IMR-90 (cell line): ENCODE data around the gene GOLGA6A. TPM values are rescaled to one million over a fixed set of nuclear protein-coding genes. Genes with fewer than 3 reads are reported as not detected.

Source experiments
- ATAC-seq: fragments of 200-7000 bp; cut with Tn5 transposase; 2 replicates; pipeline ENCODE4 v1.9.1; 2020; ENCODE audit warnings: low read depth, mild to moderate bottlenecking, moderate library complexity
- BruUV-seq: library from RNA; stranded (reverse); fragments of 400-500 nt; replicated peaks from 2 replicates; lab custom pipeline; 2021; lab: Mats Ljungman, UMichigan
- CTCF ChIA-PET: fragments of 300-600 bp; formaldehyde crosslinking; extraction: SDS; loops from one replicate; lab custom pipeline; 2021; ENCODE audit warnings: antibody characterized with exemption; lab: Yijun Ruan, JAX
- POLR2A ChIA-PET: fragments of 300-600 bp; sonication (Branson Sonifier 250); formaldehyde crosslinking; loops from one replicate; lab custom pipeline; 2022; ENCODE audit warnings: antibody characterized with exemption; ENCODE audit not compliant: unreplicated experiment; lab: Charles Lee
- DNase-seq: peaks from one replicate; pipeline ENCODE4 v3.0.0; 2013
- H2AFZ ChIP-seq: replicated peaks from 2 replicates; pipeline ENCODE3; 2013; ENCODE audit warnings: low read length, mild to moderate bottlenecking; ENCODE audit not compliant: poor library complexity
- H2AK5ac ChIP-seq: 2 replicates; pipeline ENCODE4 v1.6.1; 2013; ENCODE audit warnings: low read depth, low read length, inconsistent platforms
- H2AK9ac ChIP-seq: replicated peaks from 2 replicates; pipeline ENCODE3; 2013; ENCODE audit warnings: mild to moderate bottlenecking, low read depth, low read length, moderate library complexity; ENCODE audit not compliant: poor library complexity
- H2BK120ac ChIP-seq: 2 replicates; pipeline ENCODE4 v1.6.1; 2013; ENCODE audit warnings: low read depth, low read length, inconsistent platforms
- H2BK15ac ChIP-seq: 3 replicates; pipeline ENCODE4 v1.6.1; 2013; ENCODE audit warnings: low read depth, low read length, inconsistent platforms
- H2BK20ac ChIP-seq: 2 replicates; pipeline ENCODE4 v1.6.1; 2013; ENCODE audit warnings: low read depth, mild to moderate bottlenecking, inconsistent platforms, low read length, moderate library complexity
- H2BK5ac ChIP-seq: 2 replicates; pipeline ENCODE4 v1.6.1; 2013; ENCODE audit warnings: mild to moderate bottlenecking, low read depth, low read length, inconsistent platforms; ENCODE audit not compliant: poor library complexity, severe bottlenecking
- H3K14ac ChIP-seq: replicated peaks from 2 replicates; pipeline ENCODE4 v1.6.1; 2013; ENCODE audit warnings: low read depth, low read length, inconsistent platforms
- H3K18ac ChIP-seq: 2 replicates; pipeline ENCODE4 v1.6.1; 2013; ENCODE audit warnings: low read depth, low read length, control low read depth
- H3K23ac ChIP-seq: 2 replicates; pipeline ENCODE4 v1.6.1; 2013; ENCODE audit warnings: low read depth, low read length, inconsistent platforms
- H3K27ac ChIP-seq: 2 replicates; pipeline ENCODE4 v1.5.1; 2013; ENCODE audit warnings: mild to moderate bottlenecking, control low read depth, low read length; ENCODE audit not compliant: insufficient read depth
- H3K27me3 ChIP-seq: 2 replicates; pipeline ENCODE4 v1.6.1; 2013; ENCODE audit warnings: low read length; ENCODE audit not compliant: control insufficient read depth, insufficient read depth
- H3K36me3 ChIP-seq: 2 replicates; pipeline ENCODE4 v1.6.1; 2013; ENCODE audit warnings: low read length, mixed read lengths; ENCODE audit not compliant: control insufficient read depth, insufficient read depth
- H3K4ac ChIP-seq: 2 replicates; pipeline ENCODE4 v1.6.1; 2013; ENCODE audit warnings: low read depth, low read length, inconsistent platforms
- H3K4me1 ChIP-seq: 2 replicates; pipeline ENCODE4 v1.6.1; 2013; ENCODE audit warnings: low read length, mixed read lengths; ENCODE audit not compliant: control insufficient read depth, insufficient read depth
- H3K4me2 ChIP-seq: 2 replicates; pipeline ENCODE4 v1.6.1; 2013; ENCODE audit warnings: low read depth, mild to moderate bottlenecking, control low read depth, low read length, moderate library complexity
- H3K4me3 ChIP-seq: 2 replicates; pipeline ENCODE4 v1.5.1; 2013; ENCODE audit warnings: low read depth, mild to moderate bottlenecking, control low read depth, low read length, moderate library complexity; ENCODE audit not compliant: insufficient read depth
- H3K56ac ChIP-seq: 2 replicates; pipeline ENCODE4 v1.6.1; 2013; ENCODE audit warnings: low read length, inconsistent platforms; ENCODE audit not compliant: insufficient read depth; ENCODE audit errors: extremely low read depth
- H3K79me1 ChIP-seq, 2 experiments: 2 replicates each; pipeline ENCODE4 v1.6.1; 2013; ENCODE audit warnings: low read length in 2 of 2, inconsistent platforms in 1 of 2, low read depth in 1 of 2
- H3K9ac ChIP-seq: 2 replicates; pipeline ENCODE4 v1.6.1; 2013; ENCODE audit warnings: low read depth, low read length, control low read depth
- H3K9me1 ChIP-seq: 2 replicates; pipeline ENCODE4 v1.6.1; 2013; ENCODE audit warnings: low read length, inconsistent platforms; ENCODE audit not compliant: insufficient read depth
- H3K9me3 ChIP-seq: 2 replicates; pipeline ENCODE4 v1.6.1; 2013; ENCODE audit warnings: low read length; ENCODE audit not compliant: control insufficient read depth, insufficient read depth
- H4K20me1 ChIP-seq: 2 replicates; pipeline ENCODE4 v1.6.1; 2013; ENCODE audit warnings: low read length, inconsistent platforms; ENCODE audit not compliant: insufficient read depth
- H4K5ac ChIP-seq: 2 replicates; pipeline ENCODE4 v1.6.1; 2013; ENCODE audit warnings: mild to moderate bottlenecking, low read depth, low read length, control low read depth
- H4K8ac ChIP-seq, 2 experiments: 2 replicates each; pipeline ENCODE4 v1.6.1; 2013; ENCODE audit warnings: low read depth in 2 of 2, low read length in 2 of 2, control low read depth in 1 of 2, inconsistent platforms in 1 of 2
- H4K91ac ChIP-seq: 2 replicates; pipeline ENCODE4 v1.6.1; 2013; ENCODE audit warnings: low read depth, low read length, inconsistent platforms; ENCODE audit not compliant: insufficient read depth
- BHLHE40 ChIP-seq: fragments of 150-350 bp; IDR thresholded peaks from 2 replicates; pipeline ENCODE4 v1.6.1; 2016; ENCODE audit warnings: mild to moderate bottlenecking, low read depth, low read length
- CEBPB ChIP-seq: IDR thresholded peaks from 2 replicates; pipeline ENCODE4 v1.6.1; 2012; ENCODE audit warnings: low read depth, low read length, improper control_type of control experiment
- CHD1 ChIP-seq: IDR thresholded peaks from 2 replicates; pipeline ENCODE4 v1.6.1; 2012; ENCODE audit warnings: low read depth, low read length, improper control_type of control experiment
- CTCF ChIP-seq: conservative IDR thresholded peaks from 2 replicates; pipeline ENCODE4 v1.5.1; 2012; ENCODE audit warnings: mild to moderate bottlenecking, low read depth, low read length, improper control_type of control experiment
- ELK1 ChIP-seq: fragments of 150-350 bp; IDR thresholded peaks from 2 replicates; pipeline ENCODE4 v1.6.1; 2016; ENCODE audit warnings: low read depth, mild to moderate bottlenecking, low read length, moderate library complexity, borderline replicate concordance
- FOS ChIP-seq: fragments of 150-350 bp; IDR thresholded peaks from 2 replicates; pipeline ENCODE4 v1.6.1; 2016; ENCODE audit warnings: low read depth, low read length
- MAFK ChIP-seq: IDR thresholded peaks from 2 replicates; pipeline ENCODE4 v1.6.1; 2012; ENCODE audit warnings: low read depth, low read length, improper control_type of control experiment
- MAZ ChIP-seq: IDR thresholded peaks from 2 replicates; pipeline ENCODE4 v1.6.1; 2012; ENCODE audit warnings: low read depth, mild to moderate bottlenecking, low read length, improper control_type of control experiment, moderate library complexity, borderline replicate concordance
- MXI1 ChIP-seq: IDR thresholded peaks from 2 replicates; pipeline ENCODE4 v1.6.1; 2012; ENCODE audit warnings: low read depth, mild to moderate bottlenecking, low read length, moderate library complexity, borderline replicate concordance
- NFE2L2 ChIP-seq: fragments of 150-350 bp; IDR thresholded peaks from 2 replicates; pipeline ENCODE4 v1.6.1; 2016; ENCODE audit warnings: low read depth, mild to moderate bottlenecking, low read length
- POLR2A ChIP-seq: IDR thresholded peaks from 2 replicates; pipeline ENCODE4 v1.6.1; 2012; ENCODE audit warnings: mild to moderate bottlenecking, low read depth, low read length
- RAD21 ChIP-seq: IDR thresholded peaks from 2 replicates; pipeline ENCODE4 v1.6.1; 2012; ENCODE audit warnings: low read length, improper control_type of control experiment
- RCOR1 ChIP-seq: IDR thresholded peaks from 2 replicates; pipeline ENCODE4 v1.6.1; 2012; ENCODE audit warnings: mild to moderate bottlenecking, low read length, improper control_type of control experiment; ENCODE audit not compliant: insufficient replicate concordance
- RFX5 ChIP-seq: IDR thresholded peaks from 2 replicates; pipeline ENCODE4 v1.8.0; 2012; ENCODE audit warnings: low read depth, mild to moderate bottlenecking, low read length, moderate library complexity
- SMC3 ChIP-seq: fragments of 150-350 bp; IDR thresholded peaks from 2 replicates; pipeline ENCODE4 v1.6.1; 2016; ENCODE audit warnings: low read depth, mild to moderate bottlenecking, antibody characterized with exemption, low read length, moderate library complexity
- WGBS, 2 experiments: methylation state at CpG; one replicate each; pipeline versions ENCODE4 v1.1.5 to v1.1.7; 2013; ENCODE audit warnings: missing lambda C conversion rate in 2 of 2; ENCODE audit not compliant: insufficient read length in 1 of 2; ENCODE audit errors: extremely low coverage in 2 of 2; 5-methylcytosine and 5-hydroxymethylcytosine counted together
- dilution Hi-C: fragments of 300-500 bp; cut with HindIII; formaldehyde crosslinking; loops from one replicate; pipeline ENCODE4 v1.14.3; 2018; ENCODE audit warnings: low sequenced_read_pairs; ENCODE audit not compliant: unreplicated experiment
- in situ Hi-C: fragments of 300-500 bp; cut with MboI; formaldehyde crosslinking; loops from 3 replicates; pipeline ENCODE4 v1.14.3; 2019; ENCODE audit warnings: low sequenced_read_pairs, inconsistent platforms, mixed read lengths
- intact Hi-C: fragments of 100-400 bp; cut with micrococcal nuclease; formaldehyde crosslinking; loops from 2 replicates; pipeline ENCODE4 v1.10.0; 2022
- polyA plus RNA-seq, 3 experiments: library from polyadenylated mRNA; depleted of rRNA; stranded (reverse); fragments of >200 nt; gene quantifications; 2 replicates each; pipeline ENCODE4 v1.2.3, GENCODE V29; 2012; ENCODE audit warnings: low replicate concordance in 1 of 3
- total RNA-seq: library from RNA; depleted of rRNA; stranded (reverse); fragments of >200 nt; gene quantifications from 2 replicates; pipeline ENCODE4 v1.2.3, GENCODE V29; 2012
- TF ChIP-seq, protein P1 (sequence below): fragments of 150-350 bp; IDR thresholded peaks from 2 replicates; pipeline ENCODE4 v1.6.1; 2017; ENCODE audit warnings: mild to moderate bottlenecking, antibody characterized with exemption, low read length, low read depth

GOLGA6A gene
- total and polyA plus RNA-seq, 2 of the 4 experiments (the other 2 are of a cell fraction), result not detected

DNA sequence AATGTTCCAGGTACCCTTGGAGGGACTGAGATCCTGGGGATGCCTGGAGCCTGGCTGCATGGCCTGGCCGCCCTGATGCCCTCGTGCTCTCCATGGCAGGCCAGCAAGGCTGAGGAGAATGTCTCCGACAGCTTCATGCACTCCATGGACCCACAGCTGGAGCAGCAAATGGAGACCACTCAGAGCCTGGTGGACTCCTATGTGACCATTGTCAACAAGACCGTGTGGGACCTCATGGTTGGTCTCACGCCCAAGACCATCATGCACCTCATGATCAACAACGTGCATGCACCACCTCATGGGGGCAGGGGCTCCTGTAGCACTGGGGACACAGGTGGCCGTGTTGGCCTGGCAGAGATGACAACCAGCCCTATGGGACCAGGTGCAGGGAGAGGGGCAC is 19.7 kb downstream of the GOLGA6A start:
- Histone ChIP-seq H3K4me2 (no peak overlapping the region), H3K14ac (no peak overlapping the region), H3K27ac (no peak overlapping the region), H2AK5ac (no peak overlapping the region), H4K20me1 (no peaks in the 10 kb centered on the region), H3K4ac (no peak overlapping the region), H2AK9ac (no peak overlapping the region), H2BK120ac (no peak overlapping the region), H3K36me3 (no peaks in the 10 kb centered on the region), H3K9me3 (peaks cover 4% of the 10 kb centered on the region; the same call in 1 of the 2 replicates), H3K23ac (no peak overlapping the region), H2BK20ac (no peak overlapping the region), H3K4me1 (no peaks in the 10 kb centered on the region), H2BK15ac (no peak overlapping the region), H4K5ac (no peak overlapping the region), H3K9me1 (no peaks in the 10 kb centered on the region), H3K27me3 (peaks cover 30% of the 10 kb centered on the region), H3K56ac (no peak overlapping the region), H2AFZ (no peak overlapping the region), H3K18ac (no peak overlapping the region), H4K8ac (no peak overlapping the region), H4K91ac (no peak overlapping the region), H2BK5ac (no peak overlapping the region), H3K9ac (no peak overlapping the region), H3K4me3 (no peak overlapping the region), H3K79me1 (no peaks in the 10 kb centered on the region)
- no peak for DNase-seq
- TF ChIP-seq MXI1, result no peak
- TF ChIP-seq FOS, result no peak
- no peak for TF ChIP-seq RFX5
- TF ChIP-seq CTCF, result no peak
- no peak for TF ChIP-seq CHD1
- no peak for TF ChIP-seq BHLHE40
- no peak for TF ChIP-seq POLR2A
- no peak for TF ChIP-seq MAZ
- TF ChIP-seq RCOR1, result no peak
- no peak for TF ChIP-seq NFE2L2
- no peak for TF ChIP-seq CEBPB
- no peak for TF ChIP-seq SMC3
- no peak for TF ChIP-seq RAD21
- TF ChIP-seq, protein P1, sequence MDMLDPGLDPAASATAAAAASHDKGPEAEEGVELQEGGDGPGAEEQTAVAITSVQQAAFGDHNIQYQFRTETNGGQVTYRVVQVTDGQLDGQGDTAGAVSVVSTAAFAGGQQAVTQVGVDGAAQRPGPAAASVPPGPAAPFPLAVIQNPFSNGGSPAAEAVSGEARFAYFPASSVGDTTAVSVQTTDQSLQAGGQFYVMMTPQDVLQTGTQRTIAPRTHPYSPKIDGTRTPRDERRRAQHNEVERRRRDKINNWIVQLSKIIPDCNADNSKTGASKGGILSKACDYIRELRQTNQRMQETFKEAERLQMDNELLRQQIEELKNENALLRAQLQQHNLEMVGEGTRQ, result no peak
- no peak for TF ChIP-seq ELK1
- TF ChIP-seq MAFK, result no peak
- intact Hi-C loops (no loop called here), in situ Hi-C loops (no loop called here), dilution Hi-C loops (no loop called here)
- no TSS peak for BruUV-seq
- CTCF ChIA-PET, result no interaction called here
- ATAC-seq, result no peak
- POLR2A ChIA-PET, result no interaction called here
- 74% methylated on average over 7 of the region's 7 CpGs; no CpG with 5 or more reads in 1 of the 2 experiments for WGBS, 2 experiments
